Esophagus squamous epithelium (tissue), 4 donors: Measurements from ENCODE around the gene KCNS1.

Experiments
- CTCF ChIP-seq, 6 experiments: fragments of 450-650 bp in 4 of 6; fragments of 200-600 bp in 2 of 6; sonication (generic) in 2 of 6; IDR thresholded peaks; one replicate each; pipeline ENCODE4 v1.5.1; 2016 to 2019; ENCODE audit warnings: antibody characterized with exemption in 6 of 6, mild to moderate bottlenecking in 4 of 6, moderate library complexity in 4 of 6
- POLR2A ChIP-seq, 4 donors: fragments of 450-650 bp; IDR thresholded peaks; one replicate each; pipeline ENCODE4 v1.6.1; 2017; ENCODE audit warnings: antibody characterized with exemption in 4 of 4, mild to moderate bottlenecking in 4 of 4, moderate library complexity in 3 of 4

DNA sequence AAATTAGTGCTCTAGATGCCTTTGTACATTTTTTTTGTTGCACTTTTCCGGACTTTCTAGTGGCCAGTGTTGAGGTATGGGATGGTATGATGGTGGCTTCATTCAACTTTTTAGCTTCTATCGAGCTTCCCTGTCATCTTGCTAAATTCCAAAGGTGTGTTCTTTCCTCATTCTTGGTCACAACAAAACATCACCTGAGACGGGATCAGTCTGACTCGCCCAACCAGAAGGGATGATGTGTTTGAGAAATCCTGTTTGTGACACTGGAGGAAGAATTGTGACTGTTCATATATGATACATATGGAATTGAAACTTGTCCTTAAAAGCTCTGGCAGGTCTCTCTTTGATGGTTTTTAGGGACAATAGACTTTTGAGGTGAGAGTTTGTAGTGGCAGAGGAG is 33.8 kb downstream of the KCNS1 start:
- no peak for TF ChIP-seq POLR2A (IDR thresholded peaks at IDR 0.05)
- TF ChIP-seq CTCF (IDR thresholded peaks at IDR 0.05) = no peak
